ES-I3 (cell line): ENCODE results near the gene AHNAK2.

Source experiments
- H3K36me3 ChIP-seq: 2 replicates; pipeline ENCODE4 v1.6.1; 2013; ENCODE audit warnings: mild to moderate bottlenecking, low read length, control low read depth, moderate library complexity; ENCODE audit not compliant: insufficient read depth
- H3K4me1 ChIP-seq: 2 replicates; pipeline ENCODE4 v1.6.1; 2013; ENCODE audit warnings: mild to moderate bottlenecking, control low read depth, low read length; ENCODE audit not compliant: insufficient read depth
- H3K9ac ChIP-seq: 2 replicates; pipeline ENCODE4 v1.6.1; 2013; ENCODE audit warnings: low read depth, mild to moderate bottlenecking, low read length, moderate library complexity
- H3K9me3 ChIP-seq: 2 replicates; pipeline ENCODE4 v1.6.1; 2013; ENCODE audit warnings: mild to moderate bottlenecking, low read length, moderate library complexity; ENCODE audit not compliant: control insufficient read depth, insufficient read depth

Gene AHNAK2

GRCh38 chr14:105005329-105005928 lies 27.3 kb upstream of the AHNAK2 start:
- H3K36me3 ChIP-seq = peaks cover 11% of the 10 kb centered on the region; the same call in 1 of the 2 replicates
- H3K4me1 ChIP-seq = no peaks in the 10 kb centered on the region

GRCh38 chr14:104999361-104999760 lies 21.2 kb upstream of the AHNAK2 start:
- Histone ChIP-seq H3K9ac (no peak overlapping the region), H3K4me1 (no peaks in the 10 kb centered on the region), H3K36me3 (no peaks in the 10 kb centered on the region), H3K9me3 (no peaks in the 10 kb centered on the region)

More at GRCh38 chr14:105005329-105005928, 27.3 kb upstream of the AHNAK2 start:
- no peak overlapping the region for H3K9ac ChIP-seq
- no peaks in the 10 kb centered on the region for H3K9me3 ChIP-seq

- no peaks in the 10 kb centered on the region; the same call in 1 of the 2 replicates for H3K36me3 ChIP-seq
- H3K4me1 ChIP-seq = no peaks in the 10 kb centered on the region
- no peak overlapping the region for H3K9ac ChIP-seq
- no peaks in the 10 kb centered on the region for H3K9me3 ChIP-seq
Observed at GRCh38 chr14:104998801-104999200, 20.6 kb upstream of the AHNAK2 start.

GRCh38 chr14:104996483-104996882 lies 18.3 kb upstream of the AHNAK2 start:
- Histone ChIP-seq H3K4me1 (no peaks in the 10 kb centered on the region), H3K9ac (no peak overlapping the region), H3K36me3 (no peaks in the 10 kb centered on the region; the same call in 1 of the 2 replicates), H3K9me3 (no peaks in the 10 kb centered on the region)

- H3K4me1 ChIP-seq = no peaks in the 10 kb centered on the region
- no peaks in the 10 kb centered on the region; the same call in 1 of the 2 replicates for H3K36me3 ChIP-seq
- no peak overlapping the region for H3K9ac ChIP-seq
- H3K9me3 ChIP-seq = no peaks in the 10 kb centered on the region
Observed at GRCh38 chr14:104996032-104996431, 17.9 kb upstream of the AHNAK2 start.

GRCh38 chr14:104994978-104995377 lies 16.8 kb upstream of the AHNAK2 start:
- H3K36me3 ChIP-seq = no peaks in the 10 kb centered on the region; the same call in 1 of the 2 replicates
- H3K4me1 ChIP-seq = no peaks in the 10 kb centered on the region

GRCh38 chr14:104993808-104994591 lies 15.8 kb upstream of the AHNAK2 start:
- Histone ChIP-seq H3K4me1 (no peaks in the 10 kb centered on the region), H3K9ac (no peak overlapping the region), H3K36me3 (no peaks in the 10 kb centered on the region; the same call in 1 of the 2 replicates), H3K9me3 (no peaks in the 10 kb centered on the region)

More at GRCh38 chr14:104994978-104995377, 16.8 kb upstream of the AHNAK2 start:
- Histone ChIP-seq H3K9ac (no peak overlapping the region), H3K9me3 (no peaks in the 10 kb centered on the region)

GRCh38 chr14:104993306-104993705 lies 15.1 kb upstream of the AHNAK2 start:
- no peaks in the 10 kb centered on the region for H3K9me3 ChIP-seq
- H3K36me3 ChIP-seq = no peaks in the 10 kb centered on the region; the same call in 1 of the 2 replicates
- no peaks in the 10 kb centered on the region for H3K4me1 ChIP-seq
- no peak overlapping the region for H3K9ac ChIP-seq

- Histone ChIP-seq H3K9me3 (no peaks in the 10 kb centered on the region), H3K4me1 (no peaks in the 10 kb centered on the region), H3K9ac (no peak overlapping the region), H3K36me3 (no peaks in the 10 kb centered on the region; the same call in 1 of the 2 replicates)
Observed at GRCh38 chr14:104992501-104992900, 14.3 kb upstream of the AHNAK2 start.

GRCh38 chr14:104991896-104992230 lies 13.7 kb upstream of the AHNAK2 start:
- Histone ChIP-seq H3K36me3 (no peaks in the 10 kb centered on the region; the same call in 1 of the 2 replicates), H3K9me3 (no peaks in the 10 kb centered on the region), H3K4me1 (no peaks in the 10 kb centered on the region), H3K9ac (no peak overlapping the region)

GRCh38 chr14:104989951-104990303 lies 11.8 kb upstream of the AHNAK2 start:
- H3K36me3 ChIP-seq = no peaks in the 10 kb centered on the region; the same call in 1 of the 2 replicates
- H3K9me3 ChIP-seq = no peaks in the 10 kb centered on the region
- no peak overlapping the region for H3K9ac ChIP-seq
- no peaks in the 10 kb centered on the region for H3K4me1 ChIP-seq

- no peaks in the 10 kb centered on the region for H3K4me1 ChIP-seq
- H3K9ac ChIP-seq = no peak overlapping the region
- H3K36me3 ChIP-seq = no peaks in the 10 kb centered on the region; the same call in 1 of the 2 replicates
- H3K9me3 ChIP-seq = no peaks in the 10 kb centered on the region
Observed at GRCh38 chr14:104989236-104989950, 11.2 kb upstream of the AHNAK2 start.

GRCh38 chr14:104986487-104987164 lies 8.5 kb upstream of the AHNAK2 start:
- peak overlapping the region; percentile 77; the same call in 1 of the 2 replicates for H3K9ac ChIP-seq
- no peaks in the 10 kb centered on the region for H3K36me3 ChIP-seq
- no peaks in the 10 kb centered on the region for H3K4me1 ChIP-seq
- no peaks in the 10 kb centered on the region for H3K9me3 ChIP-seq
